Dendritic cell treated with granulocyte-macrophage colony-stimulating factor and Interleukin-4, amounts not matched to agents 40 ng/mL and 50 ng/mL, for 4 days (primary cell): Measurements from ENCODE around the gene CTNNA2.

Experiments
- H3K27ac Mint-ChIP-seq: one replicate; pipeline ENCODE4 v1.8.0; 2022; ENCODE audit warnings: mild to moderate bottlenecking, mixed read lengths
- H3K27me3 Mint-ChIP-seq: one replicate; pipeline ENCODE4 v1.8.0; 2022; ENCODE audit warnings: mild to moderate bottlenecking, mixed read lengths
- H3K36me3 Mint-ChIP-seq: one replicate; pipeline ENCODE4 v1.8.0; 2022; ENCODE audit warnings: low read depth, mixed read lengths
- H3K4me1 Mint-ChIP-seq: one replicate; pipeline ENCODE4 v1.8.0; 2022; ENCODE audit warnings: low read depth, mixed read lengths
- H3K4me3 Mint-ChIP-seq: one replicate; pipeline ENCODE4 v1.8.0; 2022; ENCODE audit warnings: mild to moderate bottlenecking, moderate library complexity, mixed read lengths
- H3K9me3 Mint-ChIP-seq: one replicate; pipeline ENCODE4 v1.8.0; 2022; ENCODE audit warnings: mixed read lengths
- intact Hi-C: fragments of 100-400 bp; cut with micrococcal nuclease; formaldehyde crosslinking; loops from one replicate; pipeline ENCODE4 v1.15.0; 2022

Gene CTNNA2

DNA sequence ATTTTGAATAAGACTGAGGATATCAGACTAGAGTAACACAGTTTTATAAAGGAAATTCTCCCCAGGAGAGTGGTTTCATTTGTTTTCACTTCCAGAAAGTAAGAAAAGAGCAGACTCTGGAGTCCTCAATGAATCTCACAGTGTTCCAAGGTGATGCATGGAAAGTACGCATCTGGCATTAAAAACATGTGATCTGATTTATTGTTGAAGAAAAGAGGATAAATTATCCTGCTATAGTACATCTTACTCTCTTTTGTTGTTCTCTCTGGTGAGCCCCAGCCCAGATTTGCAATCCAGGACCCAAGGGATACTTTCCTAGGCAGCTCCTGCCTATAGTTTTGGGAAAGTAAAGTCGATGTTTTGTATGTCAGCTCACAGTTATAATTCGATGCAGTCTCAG, 285.9 kb downstream of the CTNNA2 start:
- no peaks in the 10 kb centered on the region for H3K27me3 Mint-ChIP-seq
- intact Hi-C loops: no loop called here

DNA sequence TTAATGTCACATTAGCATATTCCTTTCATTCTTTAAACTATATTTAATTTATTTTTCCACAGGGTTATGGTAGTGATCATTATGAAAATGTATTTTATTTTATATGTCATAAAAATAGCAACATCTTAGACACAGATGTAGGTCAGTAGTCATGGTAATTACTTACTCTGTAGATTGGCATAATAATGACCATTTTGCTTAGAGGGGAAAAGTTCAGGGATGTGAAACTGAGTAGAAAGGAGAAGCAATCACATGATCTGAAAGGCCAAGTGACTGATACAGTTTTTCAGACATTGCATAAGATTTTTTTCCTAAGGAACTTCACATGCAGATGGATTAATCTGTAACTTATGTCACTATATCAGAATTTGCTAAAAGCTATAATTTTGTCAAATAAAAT, 286.9 kb downstream of the CTNNA2 start:
- Mint-ChIP-seq H3K9me3 (peaks cover 14% of the 10 kb centered on the region), H3K36me3 (no peaks in the 10 kb centered on the region), H3K27me3 (no peaks in the 10 kb centered on the region), H3K4me1 (peaks cover 5% of the 10 kb centered on the region), H3K4me3 (no peak overlapping the region), H3K27ac (no peak overlapping the region)
- intact Hi-C loops: no loop called here

More for the DNA sequence above, 285.9 kb downstream of the CTNNA2 start:
- peaks cover 5% of the 10 kb centered on the region for H3K4me1 Mint-ChIP-seq
- H3K9me3 Mint-ChIP-seq: peaks cover 14% of the 10 kb centered on the region
- no peaks in the 10 kb centered on the region for H3K36me3 Mint-ChIP-seq
- H3K4me3 Mint-ChIP-seq: no peak overlapping the region
- no peak overlapping the region for H3K27ac Mint-ChIP-seq

GRCh38 chr2:79801082-79801481, 288.2 kb downstream of the CTNNA2 start:
- H3K36me3 Mint-ChIP-seq: no peaks in the 10 kb centered on the region
- peaks cover 14% of the 10 kb centered on the region for H3K9me3 Mint-ChIP-seq
- H3K4me3 Mint-ChIP-seq: no peak overlapping the region
- intact Hi-C loops: no loop called here
- no peak overlapping the region for H3K27ac Mint-ChIP-seq
- peaks cover 5% of the 10 kb centered on the region for H3K4me1 Mint-ChIP-seq
- no peaks in the 10 kb centered on the region for H3K27me3 Mint-ChIP-seq

DNA sequence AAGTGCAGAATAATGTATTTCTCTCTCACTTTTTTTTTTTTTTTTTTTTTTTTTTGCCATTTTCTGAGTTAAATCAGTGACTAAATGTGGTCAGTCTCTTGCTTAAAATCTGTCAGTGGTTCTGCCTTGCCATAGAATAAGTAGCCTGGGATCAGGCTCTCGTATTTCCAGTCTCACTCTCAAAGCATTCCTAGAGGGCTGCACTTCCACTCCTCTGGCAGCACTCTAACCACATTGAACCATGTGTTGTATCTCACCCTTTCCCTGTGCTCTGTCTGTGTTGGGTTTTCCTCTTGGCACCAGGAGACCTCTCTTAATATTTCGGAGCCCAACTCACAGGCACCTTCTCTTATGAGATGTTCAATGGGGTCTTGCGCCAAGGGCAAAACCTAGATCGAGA, 304.4 kb downstream of the CTNNA2 start:
- Mint-ChIP-seq H3K9me3 (no peaks in the 10 kb centered on the region), H3K27ac (no peak overlapping the region), H3K27me3 (no peaks in the 10 kb centered on the region), H3K4me1 (no peaks in the 10 kb centered on the region), H3K36me3 (no peaks in the 10 kb centered on the region), H3K4me3 (no peak overlapping the region)
- intact Hi-C loops: no loop called here

DNA sequence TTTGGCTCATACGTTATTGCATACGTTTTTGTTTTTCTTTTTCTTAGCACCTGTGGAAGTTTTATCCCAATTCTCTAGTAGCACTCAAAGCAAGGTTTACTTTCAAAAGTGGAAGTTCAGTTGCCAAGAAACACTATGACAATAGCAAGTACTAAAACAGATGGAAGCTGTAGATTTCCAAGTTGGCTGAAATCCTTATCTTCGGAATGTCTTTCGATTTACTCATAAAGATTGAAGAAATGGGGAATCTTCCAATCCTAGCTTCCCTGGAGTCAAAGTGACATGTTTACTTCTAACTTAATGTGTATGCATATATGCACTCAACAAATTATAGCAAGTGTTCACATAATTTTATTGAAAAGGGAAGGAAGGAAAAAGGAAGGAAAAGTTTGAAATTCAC, 307.4 kb downstream of the CTNNA2 start:
- no peak overlapping the region for H3K4me3 Mint-ChIP-seq
- intact Hi-C loops: no loop called here
- no peaks in the 10 kb centered on the region for H3K9me3 Mint-ChIP-seq

DNA sequence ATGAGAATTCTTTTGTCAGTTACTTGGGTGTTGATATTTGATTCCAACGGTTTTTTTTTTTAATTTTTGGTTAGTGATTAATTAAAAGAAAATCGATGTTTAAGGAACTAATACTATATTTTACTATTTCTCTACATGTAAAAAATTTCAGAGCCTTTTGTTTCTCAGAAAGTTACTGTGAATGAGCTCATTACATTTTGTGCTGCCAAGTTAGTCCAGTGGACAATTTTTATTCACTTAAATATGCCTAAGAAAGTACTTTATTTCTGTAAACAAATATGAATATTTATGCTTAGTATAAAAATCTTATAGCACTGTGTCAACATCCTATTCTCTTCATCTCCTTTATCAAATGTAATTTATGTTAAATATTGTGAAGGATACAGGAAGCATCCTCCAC, 309.3 kb downstream of the CTNNA2 start:
- Mint-ChIP-seq H3K4me1 (no peaks in the 10 kb centered on the region), H3K4me3 (no peak overlapping the region), H3K36me3 (no peaks in the 10 kb centered on the region), H3K27me3 (no peaks in the 10 kb centered on the region), H3K27ac (no peak overlapping the region), H3K9me3 (no peaks in the 10 kb centered on the region)
- intact Hi-C loops: no loop called here

More for the DNA sequence above, 307.4 kb downstream of the CTNNA2 start:
- no peak overlapping the region for H3K27ac Mint-ChIP-seq
- H3K27me3 Mint-ChIP-seq: no peaks in the 10 kb centered on the region
- H3K36me3 Mint-ChIP-seq: no peaks in the 10 kb centered on the region
- no peaks in the 10 kb centered on the region for H3K4me1 Mint-ChIP-seq

GRCh38 chr2:79824086-79824786, 311.4 kb downstream of the CTNNA2 start:
- no peaks in the 10 kb centered on the region for H3K27me3 Mint-ChIP-seq

DNA sequence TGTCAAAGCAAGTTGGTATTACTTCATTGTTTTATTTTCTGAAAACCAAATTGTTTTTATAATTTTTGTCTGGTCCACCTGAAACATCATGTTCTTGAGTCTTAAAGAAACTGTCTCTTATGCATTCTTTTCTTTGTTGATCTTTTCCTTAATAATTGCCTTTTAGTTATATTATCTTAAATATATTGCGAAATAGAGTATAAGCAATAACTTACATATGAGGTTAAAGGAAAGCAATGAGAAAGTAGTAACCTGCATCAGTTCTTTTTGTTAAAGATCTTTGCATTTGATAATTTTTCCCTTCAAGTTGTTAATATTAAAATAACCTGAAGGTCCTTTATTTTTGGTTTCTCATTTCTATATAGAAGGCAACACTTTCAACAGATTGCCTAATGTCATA, 315.0 kb downstream of the CTNNA2 start:
- Mint-ChIP-seq H3K36me3 (no peaks in the 10 kb centered on the region), H3K9me3 (no peaks in the 10 kb centered on the region), H3K27ac (no peak overlapping the region), H3K4me1 (no peaks in the 10 kb centered on the region), H3K4me3 (no peak overlapping the region), H3K27me3 (no peaks in the 10 kb centered on the region)
- intact Hi-C loops: no loop called here

More at GRCh38 chr2:79824086-79824786, 311.4 kb downstream of the CTNNA2 start:
- intact Hi-C loops: no loop called here
- Mint-ChIP-seq H3K4me3 (no peak overlapping the region), H3K27ac (no peak overlapping the region), H3K4me1 (no peaks in the 10 kb centered on the region), H3K9me3 (no peaks in the 10 kb centered on the region), H3K36me3 (no peaks in the 10 kb centered on the region)

DNA sequence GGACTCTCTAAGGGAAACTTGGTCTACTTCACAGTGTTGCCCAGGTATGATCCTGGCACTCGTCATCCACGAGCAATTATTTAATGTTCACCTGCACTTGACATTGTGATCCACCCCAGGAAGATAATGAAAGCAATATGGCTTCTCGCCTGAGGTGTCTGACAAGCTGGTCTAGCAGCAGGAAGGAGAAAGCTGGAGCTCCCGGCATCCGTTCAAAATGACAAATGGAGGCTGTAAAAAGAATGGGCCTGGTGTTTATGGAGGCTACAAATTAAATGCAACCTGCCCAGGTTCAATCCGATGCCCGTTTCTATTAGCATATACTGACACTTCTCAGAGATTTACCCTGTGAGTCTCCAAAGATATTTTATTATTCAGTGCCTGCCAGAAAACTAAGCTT, 317.6 kb downstream of the CTNNA2 start:
- Mint-ChIP-seq H3K4me1 (no peaks in the 10 kb centered on the region), H3K9me3 (no peaks in the 10 kb centered on the region), H3K36me3 (no peaks in the 10 kb centered on the region), H3K4me3 (no peak overlapping the region), H3K27me3 (no peaks in the 10 kb centered on the region), H3K27ac (no peak overlapping the region)
- intact Hi-C loops: no loop called here

DNA sequence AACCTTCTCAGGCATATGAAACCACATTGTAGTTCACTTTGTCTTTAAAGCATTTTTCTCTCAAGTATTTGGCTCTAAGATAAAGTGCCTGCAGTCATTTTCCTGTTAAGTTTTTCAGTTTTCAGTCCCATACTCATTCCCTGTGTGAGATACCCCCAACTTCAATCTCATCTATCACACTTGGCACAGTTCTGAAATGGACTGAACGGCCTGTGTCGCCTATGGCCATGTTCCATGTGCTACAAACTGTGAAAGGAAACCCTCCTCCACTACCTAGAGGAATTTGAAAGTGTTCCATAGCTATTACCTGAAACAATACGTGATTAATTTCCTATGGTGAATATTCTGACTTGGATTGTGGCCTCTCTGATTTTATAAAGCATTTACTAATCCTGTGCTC, 319.1 kb downstream of the CTNNA2 start:
- H3K27me3 Mint-ChIP-seq: no peaks in the 10 kb centered on the region
- H3K4me1 Mint-ChIP-seq: no peaks in the 10 kb centered on the region
- no peaks in the 10 kb centered on the region for H3K9me3 Mint-ChIP-seq
- H3K36me3 Mint-ChIP-seq: no peaks in the 10 kb centered on the region
- no peak overlapping the region for H3K4me3 Mint-ChIP-seq
- intact Hi-C loops: no loop called here
- no peak overlapping the region for H3K27ac Mint-ChIP-seq

- no peaks in the 10 kb centered on the region for H3K27me3 Mint-ChIP-seq
- no peak overlapping the region for H3K4me3 Mint-ChIP-seq
- intact Hi-C loops: no loop called here
- no peaks in the 10 kb centered on the region for H3K36me3 Mint-ChIP-seq
- no peaks in the 10 kb centered on the region for H3K9me3 Mint-ChIP-seq
- no peaks in the 10 kb centered on the region for H3K4me1 Mint-ChIP-seq
- no peak overlapping the region for H3K27ac Mint-ChIP-seq
Measured at GRCh38 chr2:79832511-79833234, 319.8 kb downstream of the CTNNA2 start.

DNA sequence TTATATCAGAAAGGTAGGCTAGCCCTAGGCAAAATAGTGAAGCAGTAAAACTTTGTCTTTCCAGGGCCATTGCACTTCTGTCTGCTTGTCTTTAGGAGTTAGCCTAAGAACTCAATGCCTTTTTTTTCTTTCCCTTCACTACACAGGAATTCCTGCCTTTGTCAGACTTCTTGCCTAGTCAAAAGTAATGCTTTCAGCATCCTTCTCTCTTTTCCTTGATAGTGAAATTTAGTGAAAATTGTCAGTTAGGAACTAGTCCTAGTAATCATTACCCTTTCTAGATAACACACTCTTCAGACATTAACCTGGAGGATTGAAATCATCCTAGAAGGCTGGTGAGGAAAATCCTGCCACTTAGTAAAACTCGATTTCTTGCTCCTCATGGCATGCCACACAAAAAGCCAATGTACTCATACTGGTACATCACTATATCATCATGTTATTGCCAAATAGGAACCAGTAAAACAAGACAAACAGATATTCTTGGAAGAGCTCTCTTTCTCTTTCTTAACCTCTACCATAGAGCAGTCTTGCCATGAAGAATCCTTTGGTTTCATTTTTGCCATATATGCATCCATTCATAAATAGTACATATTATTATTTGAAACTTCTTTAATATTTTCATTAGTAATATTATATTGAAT, 320.5 kb downstream of the CTNNA2 start:
- no peaks in the 10 kb centered on the region for H3K4me1 Mint-ChIP-seq
- no peaks in the 10 kb centered on the region for H3K36me3 Mint-ChIP-seq
- intact Hi-C loops: no loop called here
- H3K4me3 Mint-ChIP-seq: no peak overlapping the region
- H3K9me3 Mint-ChIP-seq: no peaks in the 10 kb centered on the region
- no peaks in the 10 kb centered on the region for H3K27me3 Mint-ChIP-seq
- no peak overlapping the region for H3K27ac Mint-ChIP-seq

DNA sequence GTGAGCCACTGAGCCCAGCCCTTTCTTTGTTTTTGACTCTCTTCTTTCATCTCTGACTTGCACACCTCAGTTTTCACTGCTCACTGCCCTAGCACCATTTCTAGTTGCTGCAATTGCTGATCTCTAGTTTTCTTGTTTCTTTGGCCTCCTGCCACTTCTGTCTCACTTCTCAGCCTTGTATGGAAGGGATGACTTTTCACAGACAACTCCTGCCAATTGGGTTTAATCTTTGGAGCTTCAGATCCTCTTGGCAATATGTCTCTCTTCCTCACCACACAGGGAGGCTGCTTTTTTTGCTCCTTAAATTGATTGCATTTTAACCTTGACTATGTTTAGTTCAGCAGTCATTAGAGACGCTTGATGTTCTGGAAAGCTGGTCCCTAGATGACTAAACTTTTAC, 323.1 kb downstream of the CTNNA2 start:
- no peak overlapping the region for H3K4me3 Mint-ChIP-seq
- H3K27ac Mint-ChIP-seq: no peak overlapping the region
- H3K36me3 Mint-ChIP-seq: no peaks in the 10 kb centered on the region
- H3K9me3 Mint-ChIP-seq: no peaks in the 10 kb centered on the region
- no peaks in the 10 kb centered on the region for H3K27me3 Mint-ChIP-seq
- intact Hi-C loops: no loop called here
- no peaks in the 10 kb centered on the region for H3K4me1 Mint-ChIP-seq

DNA sequence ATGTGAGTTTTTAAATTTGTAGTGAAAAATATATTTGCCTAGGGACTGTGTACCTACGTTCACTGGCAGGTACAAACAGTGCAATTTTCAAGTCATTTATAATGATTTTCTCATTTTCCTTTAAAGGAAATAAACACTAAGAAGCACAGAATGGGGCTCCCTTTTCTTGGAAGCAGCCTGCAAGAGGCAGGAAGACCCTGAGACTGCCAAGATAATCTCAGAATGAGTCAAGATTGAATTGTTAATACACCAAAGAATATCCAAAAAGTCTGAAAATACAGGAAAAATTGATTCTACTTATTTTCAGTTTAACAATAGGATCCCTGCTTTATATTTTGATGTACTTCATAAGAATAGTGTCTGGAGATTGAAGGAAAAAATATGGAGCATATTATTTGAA, 331.2 kb downstream of the CTNNA2 start:
- H3K9me3 Mint-ChIP-seq: no peaks in the 10 kb centered on the region
- no peak overlapping the region for H3K4me3 Mint-ChIP-seq
- H3K4me1 Mint-ChIP-seq: no peaks in the 10 kb centered on the region
- H3K36me3 Mint-ChIP-seq: no peaks in the 10 kb centered on the region
- no peak overlapping the region for H3K27ac Mint-ChIP-seq
- intact Hi-C loops: no loop called here
- H3K27me3 Mint-ChIP-seq: no peaks in the 10 kb centered on the region
